Lower lobe of right lung (tissue), 2 donors: ENCODE measurements around the gene PNMA8A. TPM values are rescaled to one million over a fixed set of nuclear protein-coding genes. Genes with fewer than 3 reads are reported as not detected.
A peak's percentile ranks its signal among the peaks of the same experiment; 100 is the strongest.

Source experiments
- ATAC-seq, 2 donors: fragments of 200-7000 bp; cut with Tn5 transposase; one replicate each; pipeline ENCODE4 v1.9.1; 2020 to 2022; ENCODE audit warnings: mild to moderate bottlenecking in 2 of 2, moderate library complexity in 2 of 2
- DNase-seq: peaks from one replicate; pipeline ENCODE4 v3.0.0-alpha.2; 2020
- H3K27ac ChIP-seq: fragments of 200-600 bp; one replicate; pipeline ENCODE4 v1.8.0; 2022
- H3K27me3 ChIP-seq: fragments of 200-600 bp; one replicate; pipeline ENCODE4 v1.8.0; 2022; ENCODE audit warnings: low read depth
- H3K36me3 ChIP-seq: fragments of 200-600 bp; one replicate; pipeline ENCODE4 v1.8.0; 2022; ENCODE audit warnings: mild to moderate bottlenecking
- H3K4me1 ChIP-seq: fragments of 200-600 bp; one replicate; pipeline ENCODE4 v1.8.0; 2022
- H3K4me3 ChIP-seq: fragments of 200-600 bp; one replicate; pipeline ENCODE4 v1.8.0; 2022; ENCODE audit warnings: mild to moderate bottlenecking
- H3K9me3 ChIP-seq: fragments of 200-600 bp; one replicate; pipeline ENCODE4 v1.8.0; 2022
- CTCF ChIP-seq: fragments of 200-600 bp; IDR thresholded peaks from one replicate; pipeline ENCODE4 v1.8.0; 2022; ENCODE audit warnings: antibody characterized with exemption, mild to moderate bottlenecking
- intact Hi-C: fragments of 100-400 bp; cut with DNase I; formaldehyde crosslinking; loops from one replicate; pipeline ENCODE4 v1.11.0; 2022
- long read RNA-seq: library from polyadenylated mRNA; unstranded; transcript quantifications from one replicate; pipeline ENCODE4 v2.0.0, GENCODE V29; 2021
- total RNA-seq: library from RNA; stranded (reverse); fragmentation: NEBNext Ultra II Directional; extraction: Animal tissue kit (Norgen Biotek cat#: 25700); gene quantifications from one replicate; pipeline ENCODE4 v1.2.1, GENCODE V29; 2021
- donor health status: DM: no; HTN: yes; CAD: no; lungs with severe emphysema.

Gene PNMA8A
- 1.5 TPM for total RNA-seq
- long read RNA-seq, partial matches to known transcripts: 0 of 1 reads
- long read RNA-seq, other reads (novel, unspliced or antisense): 0 of 1 reads

GRCh38 chr19:46471116-46471733 is at the start of gene PNMA8A:
TSS of gene PNMA8A (minus strand) at chr19:46471563. CDS start at chr19:46471035, 528 bp downstream.
- no peaks in the 10 kb centered on the region for H3K9me3 ChIP-seq
- ATAC-seq (peak; percentile 68 to 73), DNase-seq (peak; percentile 62)
- H3K4me3 ChIP-seq: peak within 1 kb of the TSS; percentile 37
- peak within 1 kb of the TSS; percentile 41 for H3K27ac ChIP-seq
- peaks cover 27% of the 10 kb centered on the region for H3K27me3 ChIP-seq
- no peak for TF ChIP-seq CTCF
- intact Hi-C loops: no loop called here
- no peaks in the 10 kb centered on the region for H3K36me3 ChIP-seq
- H3K4me1 ChIP-seq: peaks cover 14% of the 10 kb centered on the region

GRCh38 chr19:46520616-46521015 is 49.3 kb upstream of the PNMA8A start:
- Histone ChIP-seq H3K27ac (no peak overlapping the region), H3K4me3 (no peak overlapping the region), H3K36me3 (no peaks in the 10 kb centered on the region), H3K4me1 (peaks cover 2% of the 10 kb centered on the region), H3K9me3 (no peaks in the 10 kb centered on the region), H3K27me3 (no peaks in the 10 kb centered on the region)
- TF ChIP-seq CTCF: no peak
- DNase-seq (no peak), ATAC-seq (no peak)
- intact Hi-C loops: no loop called here

GRCh38 chr19:46517471-46517870 is 46.1 kb upstream of the PNMA8A start:
- DNase-seq: no peak
- Histone ChIP-seq H3K27ac (no peak overlapping the region), H3K4me1 (peaks cover 5% of the 10 kb centered on the region), H3K27me3 (peaks cover 9% of the 10 kb centered on the region), H3K4me3 (no peak overlapping the region), H3K9me3 (no peaks in the 10 kb centered on the region), H3K36me3 (no peaks in the 10 kb centered on the region)
- TF ChIP-seq CTCF: no peak
- intact Hi-C loops: no loop called here
- no peak for ATAC-seq

- peak; percentile 63 for TF ChIP-seq CTCF
Measured at GRCh38 chr19:46515879-46516350, 44.6 kb upstream of the PNMA8A start.

GRCh38 chr19:46515290-46515609 is 43.9 kb upstream of the PNMA8A start:
- Histone ChIP-seq H3K27me3 (peaks cover 9% of the 10 kb centered on the region), H3K9me3 (no peaks in the 10 kb centered on the region), H3K27ac (no peak overlapping the region), H3K4me1 (peaks cover 5% of the 10 kb centered on the region), H3K36me3 (no peaks in the 10 kb centered on the region), H3K4me3 (no peak overlapping the region)
- intact Hi-C loops: no loop called here
- ATAC-seq (no peak), DNase-seq (no peak)
- no peak for TF ChIP-seq CTCF

More at GRCh38 chr19:46515879-46516350, 44.6 kb upstream of the PNMA8A start:
- no peak for DNase-seq
- Histone ChIP-seq H3K27ac (no peak overlapping the region), H3K4me3 (no peak overlapping the region), H3K36me3 (no peaks in the 10 kb centered on the region), H3K4me1 (peaks cover 5% of the 10 kb centered on the region), H3K9me3 (no peaks in the 10 kb centered on the region), H3K27me3 (peaks cover 9% of the 10 kb centered on the region)
- peak in 1 of 2 donors; percentile 34 for ATAC-seq
- intact Hi-C loops: no loop called here
